HG03064 (cell line): ENCODE data around the gene C1QTNF5.

Experiments
- ATAC-seq: cut with Tn5 transposase; IDR thresholded peaks from one replicate; pipeline ENCODE4 v1.9.1; 2021; ENCODE audit warnings: low read depth; ENCODE audit not compliant: unreplicated experiment

Gene C1QTNF5

DNA sequence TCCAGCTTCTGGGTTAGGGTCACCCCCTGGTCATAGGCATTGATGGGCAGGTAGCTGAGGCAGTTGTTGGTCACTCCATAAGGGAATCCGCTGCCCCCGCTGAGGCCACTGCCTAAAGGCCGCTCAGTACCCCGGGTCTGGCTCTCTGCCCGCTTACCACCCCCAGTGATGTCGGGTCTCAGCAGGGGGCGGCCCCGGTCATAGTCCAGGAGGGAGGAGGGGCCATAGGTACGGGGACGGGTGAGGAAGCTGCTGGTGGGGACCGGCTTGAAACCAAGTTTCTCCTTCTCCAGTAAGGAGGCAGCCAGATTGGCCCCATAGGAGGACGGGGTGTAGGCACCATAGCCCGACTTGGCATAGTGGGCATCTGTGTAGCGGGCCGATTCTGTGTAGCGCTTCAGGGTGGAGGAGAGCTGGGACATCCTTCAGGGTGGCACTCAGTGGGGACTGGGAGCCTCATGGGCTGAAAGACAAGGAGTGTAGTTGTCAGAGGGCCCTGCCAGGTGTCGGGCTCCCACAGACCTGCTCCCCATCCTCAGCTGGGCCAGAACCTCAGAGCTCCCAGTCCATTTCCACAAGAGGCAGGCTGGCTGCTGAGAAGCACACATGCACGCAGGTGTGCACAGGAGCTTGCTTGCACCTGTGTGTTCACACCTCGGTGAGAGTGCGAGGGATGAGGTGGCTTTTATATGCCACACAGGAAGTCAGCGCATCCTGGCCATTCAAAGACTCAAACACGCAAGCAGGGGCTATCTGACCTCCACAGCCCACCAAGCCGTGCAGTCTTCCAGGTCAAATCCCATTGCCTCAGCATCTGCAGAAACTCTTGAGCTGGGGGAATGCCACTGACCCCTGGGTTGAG lies 32.6 kb upstream of the C1QTNF5 start:
- no peak for ATAC-seq

DNA sequence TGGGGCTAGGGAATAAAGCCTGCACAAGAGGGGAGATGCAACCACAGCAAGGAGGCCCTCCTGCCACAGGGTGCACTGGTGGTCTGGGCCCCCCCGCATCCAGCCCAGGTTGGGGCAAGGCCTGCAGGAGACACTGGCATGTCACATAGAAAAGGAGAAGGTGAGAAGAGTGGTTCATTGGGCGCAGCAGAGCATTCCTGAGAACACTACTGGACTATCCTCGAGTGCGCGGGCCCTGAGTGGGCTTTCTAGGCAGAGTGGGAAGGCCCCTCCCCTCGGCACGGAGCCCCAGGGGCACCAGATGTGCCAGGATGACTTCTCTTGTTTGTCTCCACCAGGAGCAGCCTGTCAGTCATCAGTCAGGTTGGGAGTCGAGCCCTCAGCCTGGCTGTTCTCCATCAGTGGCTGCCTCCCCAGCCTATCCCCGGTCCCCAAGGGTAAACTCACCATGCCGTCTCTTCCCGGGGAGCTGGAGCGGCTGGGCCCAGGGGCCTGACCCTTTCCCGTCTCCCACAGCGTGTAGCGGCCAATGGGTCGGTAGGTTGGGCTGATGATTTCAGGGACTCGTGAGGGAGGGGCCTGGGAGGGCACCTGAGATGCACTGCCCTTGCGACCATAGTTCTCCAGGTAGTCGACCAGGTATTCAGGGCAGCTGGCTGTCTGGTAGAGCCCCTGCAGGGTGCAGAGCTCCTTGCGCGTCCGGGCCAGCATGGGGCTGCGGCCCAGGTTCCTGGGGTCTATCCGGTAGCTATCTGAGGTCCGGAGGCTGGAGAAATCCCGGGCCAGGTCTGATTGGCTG lies 31.8 kb upstream of the C1QTNF5 start:
- no peak for ATAC-seq

DNA sequence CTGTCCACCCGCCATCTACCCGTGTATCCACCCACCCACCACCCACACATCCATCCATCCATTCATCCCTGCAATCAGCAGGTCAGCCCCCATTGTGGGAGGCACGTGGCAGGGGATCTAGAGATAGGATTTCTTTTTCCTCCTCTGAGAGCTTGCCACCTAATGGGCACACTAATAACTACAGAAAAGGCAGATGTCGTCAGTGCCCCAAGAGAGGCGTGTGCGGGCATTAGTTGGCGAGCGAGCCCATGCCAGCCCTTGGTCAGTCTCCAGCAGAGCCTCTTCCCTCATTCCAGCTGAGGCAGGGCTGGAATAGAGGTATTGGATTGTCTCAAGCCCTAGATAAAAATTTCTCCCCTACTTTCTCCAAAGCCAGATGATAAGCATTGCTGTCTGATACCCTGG lies 31.1 kb upstream of the C1QTNF5 start:
- no peak for ATAC-seq

DNA sequence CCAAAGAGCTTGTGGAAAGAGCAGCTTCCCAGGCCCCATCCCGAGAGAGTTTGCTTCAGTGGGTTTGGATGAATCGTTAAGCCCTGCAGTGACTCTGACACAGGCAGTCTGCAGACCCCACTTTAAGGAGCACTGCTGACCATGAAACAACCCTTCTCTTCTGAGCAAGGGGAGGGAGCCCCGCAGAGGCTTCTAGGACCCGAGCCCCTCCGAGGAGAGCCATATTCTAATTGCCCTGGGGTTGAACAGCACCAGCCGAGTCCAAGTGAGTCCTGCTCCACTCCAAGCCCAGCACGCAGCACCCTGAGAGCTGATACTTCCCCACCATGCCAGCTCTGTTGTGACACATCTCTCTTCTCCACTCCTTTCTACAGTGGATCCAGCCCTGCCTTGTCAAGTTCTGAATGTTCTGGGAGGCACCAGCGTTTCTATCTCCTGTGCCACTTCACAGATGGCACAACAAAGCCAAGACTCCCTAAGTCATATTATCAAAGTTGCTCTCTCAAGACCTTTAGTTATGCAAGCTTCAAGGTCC lies 30.5 kb upstream of the C1QTNF5 start:
- no peak for ATAC-seq

DNA sequence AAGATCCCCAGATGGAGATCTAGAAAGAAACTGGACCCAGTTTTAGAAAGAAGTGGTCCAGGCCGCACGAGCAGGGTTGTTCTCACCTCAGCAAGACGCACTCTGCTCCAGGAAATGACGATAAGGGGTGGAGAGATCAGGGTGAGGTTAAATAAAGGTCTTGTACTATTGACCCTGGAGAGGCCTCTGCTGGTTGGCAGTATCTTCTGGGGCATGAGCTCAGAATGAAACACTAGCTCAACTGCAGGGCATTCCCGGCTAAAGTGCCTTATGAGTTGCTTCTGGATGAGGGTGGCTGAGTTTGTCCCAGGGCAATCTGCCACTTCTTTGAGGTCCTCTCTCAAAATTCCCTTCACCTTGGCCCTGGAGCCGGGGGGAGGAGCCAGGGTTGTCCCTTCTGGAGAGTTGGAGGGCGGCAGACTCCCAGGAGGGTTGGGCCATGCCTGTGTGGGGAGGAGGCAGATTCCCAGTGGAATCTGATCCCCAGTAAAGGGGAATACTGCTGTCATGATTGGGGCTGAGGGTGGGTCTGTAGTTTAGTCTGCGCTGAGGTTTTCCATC lies 29.9 kb upstream of the C1QTNF5 start:
- no peak for ATAC-seq

DNA sequence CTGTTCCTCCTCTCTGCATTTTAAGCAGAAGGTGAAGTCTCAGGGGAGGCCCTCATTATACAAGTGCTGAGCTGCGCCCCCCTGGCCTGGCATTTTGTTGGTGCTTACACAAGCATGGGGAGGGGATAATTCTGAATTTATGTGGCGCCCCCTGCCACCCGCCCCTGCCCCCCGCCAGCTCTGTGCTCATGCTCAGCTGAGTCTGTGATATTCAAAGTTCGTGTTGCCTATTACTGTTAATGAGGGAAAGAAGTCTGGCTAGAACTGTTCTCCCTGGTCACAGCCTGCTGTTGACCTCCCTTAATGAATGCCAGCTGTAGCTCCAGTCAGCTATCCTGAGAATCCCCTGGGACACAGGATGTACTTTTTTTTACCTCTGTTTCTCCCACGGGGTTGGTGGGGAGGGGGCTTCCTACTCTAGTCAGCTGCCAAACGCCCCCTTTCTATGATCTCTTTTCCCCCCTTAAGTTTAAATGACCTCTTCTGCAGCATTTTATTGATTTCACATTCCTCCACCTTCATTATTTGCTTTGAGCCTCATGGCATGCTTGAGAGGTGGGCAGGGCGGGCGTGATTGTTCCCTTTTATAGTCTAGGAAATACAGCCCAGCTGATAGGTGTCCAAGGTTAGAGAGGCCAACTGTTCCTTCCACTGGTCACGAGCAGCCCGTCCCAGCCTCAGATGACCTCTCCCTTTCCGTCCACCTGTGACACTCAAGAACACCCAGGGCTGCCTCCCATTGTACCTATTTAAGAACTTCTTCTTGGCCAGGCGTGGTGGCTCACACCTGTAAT lies 28.6 kb upstream of the C1QTNF5 start:
- ATAC-seq: no peak

DNA sequence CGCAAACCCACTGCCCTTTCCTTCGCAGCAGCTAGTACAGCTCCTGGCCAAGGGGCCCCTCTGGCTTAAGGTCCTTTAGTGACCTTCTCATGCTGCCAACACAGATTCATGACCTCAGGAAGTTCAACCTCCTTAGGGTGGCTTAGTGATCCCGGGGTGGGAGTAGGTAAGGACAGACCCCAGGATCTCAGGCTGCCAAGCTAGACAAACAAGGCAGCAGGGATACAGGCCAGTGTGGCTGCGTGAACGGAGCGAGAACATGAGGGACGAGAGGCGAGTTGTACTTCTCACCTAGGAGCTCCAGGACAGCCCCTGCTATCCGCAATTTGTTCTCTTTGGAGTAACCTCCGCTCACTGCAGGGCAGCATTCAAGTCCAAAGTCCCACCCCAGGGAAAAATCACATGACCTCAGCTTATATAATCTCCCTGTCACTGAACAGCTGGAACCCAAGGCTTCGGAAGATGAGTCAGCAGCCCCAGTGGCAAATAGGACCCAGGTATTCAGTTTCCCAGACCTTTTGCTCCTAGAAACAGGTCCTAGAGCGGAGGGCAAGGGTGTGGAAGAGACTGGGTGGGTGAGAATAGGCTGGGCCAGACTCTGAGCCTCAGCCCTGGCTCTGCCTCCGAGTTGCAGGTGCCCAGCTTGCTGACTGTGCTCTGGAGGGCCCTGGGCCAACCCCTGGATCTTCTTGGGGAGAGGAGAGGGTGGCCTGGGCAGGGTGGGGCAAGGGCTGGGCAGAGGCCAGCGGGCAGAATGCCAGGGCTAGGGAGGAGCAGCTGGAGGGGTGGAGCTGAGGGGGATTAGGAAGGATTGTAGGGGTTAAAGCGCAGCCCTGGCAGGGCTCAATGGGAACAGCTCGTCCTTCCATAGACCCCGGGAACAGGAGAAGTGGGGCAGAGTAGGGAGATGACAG lies 27.7 kb upstream of the C1QTNF5 start:
- no peak for ATAC-seq

DNA sequence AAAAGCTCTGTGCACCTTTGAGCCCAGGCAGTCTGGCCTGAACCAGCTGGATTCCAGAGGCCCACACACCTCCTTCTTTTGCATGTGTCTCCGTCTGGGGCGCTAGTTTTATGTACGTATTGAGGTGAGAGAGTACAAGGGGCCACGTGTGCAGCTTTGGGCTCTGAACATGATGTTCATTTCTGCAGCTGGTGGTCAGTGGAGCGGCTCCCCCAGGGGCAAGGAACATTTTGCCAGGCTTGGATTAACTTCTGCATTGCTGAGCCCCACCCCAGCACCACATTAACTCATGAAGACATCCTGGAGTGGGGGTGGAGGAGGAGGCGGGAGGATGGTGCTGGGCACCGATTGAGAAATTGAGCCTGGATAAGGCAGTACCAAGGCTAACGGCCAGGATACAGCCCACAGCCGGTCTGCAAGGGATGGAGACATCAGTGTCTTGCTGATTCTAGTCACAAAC lies 27.0 kb upstream of the C1QTNF5 start:
- ATAC-seq: no peak

DNA sequence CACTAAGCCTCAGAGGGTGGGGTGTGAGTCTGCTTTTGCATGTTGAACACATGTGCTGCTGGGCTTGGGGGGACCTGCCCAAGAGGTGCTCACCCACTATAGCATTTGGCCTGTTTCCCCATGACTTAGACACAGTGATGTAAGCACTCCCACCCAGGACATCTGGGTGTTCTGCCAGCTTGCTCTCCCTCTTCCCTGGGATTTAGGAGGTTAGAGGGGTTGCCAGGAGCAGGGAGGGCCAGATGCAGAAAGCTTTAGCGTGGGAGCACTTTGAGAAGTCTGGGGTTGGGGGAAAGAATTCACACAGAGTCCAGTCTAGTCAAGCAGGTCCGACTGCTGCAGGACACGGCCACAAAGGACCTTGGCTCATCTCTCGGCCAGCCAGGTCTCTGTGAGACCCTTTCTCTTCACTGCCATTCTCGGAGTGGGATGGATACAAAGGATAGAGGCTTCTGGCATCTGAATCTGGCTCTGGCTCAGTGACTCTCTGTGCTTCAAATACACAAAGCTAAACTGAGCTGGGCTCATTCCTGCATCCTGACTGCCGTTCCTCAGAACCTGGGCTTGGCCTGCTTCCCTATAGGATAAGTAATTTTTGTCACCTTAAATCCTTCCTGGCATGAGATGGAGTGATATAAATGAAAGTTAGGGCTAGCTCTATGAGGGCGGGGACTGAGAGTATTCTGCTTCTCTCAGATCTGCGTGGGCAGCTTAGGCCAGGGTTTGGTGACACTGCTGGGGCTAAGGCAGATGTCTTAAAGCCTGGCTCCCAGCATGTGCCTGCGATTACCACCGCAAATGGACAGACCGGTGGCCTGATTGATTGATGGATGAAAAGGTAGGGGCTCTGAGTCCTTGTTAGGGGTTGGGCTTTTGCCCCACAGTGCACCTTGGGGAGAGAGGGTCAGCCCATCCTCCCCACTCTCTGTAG lies 26.3 kb upstream of the C1QTNF5 start:
- ATAC-seq: no peak

DNA sequence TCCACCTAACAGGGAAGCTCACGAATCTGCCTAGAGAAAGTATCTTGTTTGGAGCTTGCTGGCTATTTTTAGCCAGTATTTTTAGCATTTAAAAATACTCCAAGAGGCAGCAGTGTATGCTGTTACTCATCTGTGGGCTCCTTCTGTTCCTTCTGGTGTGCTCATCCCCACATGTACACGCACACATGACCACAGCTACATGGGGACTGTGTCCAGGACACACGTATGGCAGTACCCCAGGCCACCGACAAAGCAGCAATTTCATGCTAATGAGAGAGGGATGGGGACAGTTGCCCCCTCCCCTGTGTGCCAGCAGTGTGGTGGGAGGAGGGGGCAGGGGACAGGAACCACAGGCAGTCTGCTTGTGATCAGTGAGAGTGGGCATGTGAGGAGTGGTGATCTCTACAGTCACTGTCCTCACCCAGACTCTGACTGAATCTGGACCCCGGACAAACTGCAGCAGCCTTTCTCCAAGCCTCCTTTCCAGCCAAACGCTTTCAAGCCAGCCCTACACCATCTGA lies 24.4 kb upstream of the C1QTNF5 start:
- no peak for ATAC-seq

DNA sequence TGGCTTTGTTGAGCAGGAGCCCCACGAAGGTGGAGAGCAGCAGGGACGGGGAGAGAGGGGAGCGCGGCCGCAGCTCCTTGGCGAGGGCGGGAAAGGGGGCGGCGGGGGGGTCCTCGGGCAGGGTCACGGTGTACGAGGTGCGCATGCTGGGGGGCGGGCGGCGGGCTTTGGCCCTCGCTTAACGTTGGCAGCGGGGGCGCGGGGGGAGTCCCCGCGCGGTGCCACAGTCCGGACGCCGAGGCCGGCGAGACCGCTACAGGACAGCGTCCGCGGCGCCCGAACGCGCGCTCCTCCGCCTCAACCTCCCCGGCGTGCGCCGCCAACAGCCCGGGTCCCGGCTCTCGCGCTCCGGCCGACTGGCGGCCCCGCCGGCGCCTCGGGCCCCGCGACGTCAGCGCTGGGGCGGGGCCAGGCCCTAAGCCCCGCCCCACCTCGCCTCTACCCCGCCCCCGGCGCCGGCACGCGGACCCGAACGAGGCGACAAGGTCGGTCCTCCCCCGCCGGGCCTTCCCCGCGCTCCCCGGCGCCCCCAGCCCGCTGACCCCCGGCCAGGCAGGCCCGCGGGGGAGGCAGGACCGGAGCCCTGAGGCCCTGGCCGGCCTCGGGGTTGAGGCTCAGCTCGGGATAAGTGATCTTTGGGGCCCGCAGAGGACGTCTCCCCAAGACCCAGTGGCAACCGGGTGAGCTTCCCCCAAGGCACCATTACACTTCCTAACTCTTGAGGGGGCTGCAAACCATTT lies 23.3 kb upstream of the C1QTNF5 start:
- no peak for ATAC-seq

DNA sequence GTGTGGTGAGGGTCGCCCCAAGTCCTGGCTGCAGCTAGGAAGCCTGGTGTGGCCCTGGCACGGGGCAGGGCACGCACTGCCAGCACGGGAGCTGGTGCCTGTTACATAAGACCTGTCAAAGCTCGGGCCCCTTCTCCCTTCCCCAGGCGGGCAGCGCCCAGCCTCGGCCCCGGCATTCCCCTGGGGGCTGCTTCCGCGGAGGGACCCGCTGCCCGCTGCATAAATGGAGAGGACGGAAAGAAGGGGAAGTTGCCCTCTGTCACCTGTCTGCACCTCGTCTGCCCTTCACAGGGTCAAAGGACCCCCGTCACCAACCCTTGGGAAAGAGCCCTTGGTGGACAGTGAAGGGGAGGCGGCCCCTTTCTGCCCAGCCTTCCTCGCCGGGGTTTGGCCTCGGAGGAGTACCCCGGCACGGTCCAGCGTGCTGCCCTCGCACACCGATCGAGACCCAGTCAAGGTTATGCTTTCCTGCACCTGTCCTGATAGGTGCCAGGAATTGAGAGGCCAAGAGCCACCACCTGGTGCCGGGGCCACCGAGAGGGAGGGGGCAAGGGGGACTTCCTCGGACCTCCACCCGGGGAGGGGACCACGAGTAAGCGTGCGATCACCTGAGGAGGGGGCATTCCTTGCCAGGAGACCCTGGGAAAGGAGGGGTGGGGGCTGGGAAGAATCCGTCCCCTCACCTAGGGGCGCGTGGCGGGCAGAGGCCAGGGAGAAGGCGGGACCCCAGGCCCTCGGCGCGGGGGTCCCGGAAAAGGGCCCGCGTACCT lies 22.6 kb upstream of the C1QTNF5 start:
- no peak for ATAC-seq

DNA sequence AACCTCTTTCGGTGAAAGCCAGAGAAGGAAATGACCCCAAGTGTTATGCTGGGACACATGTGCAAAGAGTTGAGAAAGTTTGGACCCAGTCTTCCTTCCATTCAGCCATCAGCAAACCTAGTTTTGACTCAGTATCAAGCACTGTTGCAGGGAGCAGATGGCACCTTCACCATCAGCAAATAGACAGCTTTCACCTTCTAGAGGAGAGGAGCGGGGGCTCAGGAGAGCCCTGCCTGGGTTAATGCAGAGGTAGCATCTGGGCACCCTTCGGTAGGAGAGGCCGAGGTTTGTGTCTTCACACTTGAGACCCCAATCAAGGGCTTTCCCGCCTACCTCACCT lies 22.0 kb upstream of the C1QTNF5 start:
- ATAC-seq: no peak

DNA sequence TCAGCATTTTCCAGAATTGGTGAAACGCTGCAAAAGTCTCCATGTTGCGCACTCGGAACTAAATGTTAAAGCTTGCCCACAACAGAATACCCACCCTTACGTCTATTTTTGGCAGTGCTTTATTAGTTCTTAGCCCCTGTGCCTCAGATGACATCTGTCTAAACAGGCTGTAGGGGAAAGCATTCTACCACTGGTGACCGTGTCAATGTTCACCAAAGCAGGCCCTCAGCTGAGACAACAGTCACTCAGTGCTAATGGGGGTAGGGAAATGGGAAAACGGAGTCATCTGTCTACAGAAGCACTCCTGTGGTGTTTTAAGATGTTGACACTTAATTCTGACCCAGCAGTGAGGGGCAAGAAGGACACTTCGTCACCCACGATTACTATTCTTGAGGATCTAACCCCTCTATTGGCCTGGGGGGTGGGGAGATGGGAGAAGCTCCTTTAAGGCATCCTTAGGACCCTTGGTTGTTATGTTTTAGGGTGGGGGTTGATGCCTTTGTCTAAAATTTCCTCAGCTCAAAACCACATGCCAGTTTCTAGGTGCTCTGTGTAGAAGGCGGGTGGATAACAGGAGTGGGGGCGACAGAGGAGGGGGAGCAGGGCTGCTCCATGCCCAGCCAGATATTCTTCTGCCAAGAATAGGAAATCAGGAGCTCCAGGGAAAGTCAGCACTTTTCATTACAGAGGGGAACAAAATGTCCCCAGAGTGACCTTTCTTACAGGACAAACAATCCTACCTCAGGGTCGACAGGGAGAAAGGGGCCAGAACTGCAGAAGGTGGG lies 21.4 kb upstream of the C1QTNF5 start:
- ATAC-seq: no peak

DNA sequence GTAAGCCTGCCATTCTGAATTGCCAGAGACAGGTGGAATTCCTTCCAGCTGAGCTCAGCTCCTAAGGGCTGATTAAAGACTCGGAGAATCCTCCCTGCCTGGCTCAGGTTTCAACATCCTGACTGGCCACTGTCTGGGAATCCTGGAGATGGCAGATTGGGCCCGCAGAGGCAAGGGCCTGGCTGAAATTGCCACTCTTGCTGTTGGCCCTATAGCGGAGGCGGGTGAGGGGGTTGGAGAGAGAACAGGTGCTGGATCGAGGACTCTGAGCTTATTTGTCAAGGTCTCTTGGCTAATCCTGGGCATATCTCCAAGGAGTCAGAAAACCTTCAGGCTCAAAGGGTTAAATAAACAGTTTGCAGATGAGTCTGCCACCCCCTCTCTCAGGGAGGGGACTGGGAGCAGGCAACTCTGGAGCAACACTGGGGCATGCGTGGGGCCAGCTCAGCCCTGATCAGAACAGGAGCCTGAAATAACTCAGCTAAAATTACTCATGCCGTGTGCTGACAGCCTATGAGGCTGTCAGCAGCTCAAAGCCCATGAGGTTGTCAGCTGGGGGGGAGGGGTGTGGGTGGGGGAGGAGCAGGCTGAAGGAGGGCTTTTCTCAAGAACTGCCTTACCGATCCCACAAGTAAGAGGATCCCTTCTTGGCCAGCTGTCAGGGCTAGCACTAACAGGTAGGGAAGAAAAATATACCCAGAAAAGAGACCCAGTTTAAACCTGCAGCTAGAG lies 20.5 kb upstream of the C1QTNF5 start:
- no peak for ATAC-seq
